Activated T-cell treated with anti-CD3 and anti-CD28 coated beads, Interleukin-2, amount 50 U/mL, for 4 hours (primary cell): ENCODE measurements around the gene EEF1G. TPM values are rescaled to one million over a fixed set of nuclear protein-coding genes. Genes with fewer than 3 reads are reported as not detected.
A peak's percentile ranks its signal among the peaks of the same experiment; 100 is the strongest.
"Not testable (repeated sequence)": the region's sequence is repeated elsewhere in the genome, so short reads cannot be mapped to it uniquely, and the experiment has no call there.

Experiments
- ATAC-seq, 2 donors: fragments of 200-7000 bp; cut with Tn5 transposase; one replicate each; pipeline ENCODE4 v1.10.0; 2021
- DNase-seq: peaks from one replicate; pipeline ENCODE4 v3.0.0-alpha.2; 2020
- H3K27me3 Mint-ChIP-seq: one replicate; pipeline ENCODE4 v1.8.0; 2021; ENCODE audit warnings: low read depth, mixed read lengths
- H3K36me3 Mint-ChIP-seq: one replicate; pipeline ENCODE4 v1.8.0; 2022; ENCODE audit warnings: mixed read lengths; ENCODE audit not compliant: insufficient read depth
- H3K4me1 Mint-ChIP-seq: one replicate; pipeline ENCODE4 v1.8.0; 2021; ENCODE audit warnings: low read depth, mixed read lengths
- H3K4me3 Mint-ChIP-seq: one replicate; pipeline ENCODE4 v1.8.0; 2021; ENCODE audit warnings: mild to moderate bottlenecking, moderate library complexity, mixed read lengths
- H3K9me3 Mint-ChIP-seq: one replicate; pipeline ENCODE4 v1.8.0; 2021; ENCODE audit warnings: mixed read lengths
- total RNA-seq, 3 donors: library from RNA; stranded (reverse); gene quantifications; one replicate each; pipeline ENCODE4 v1.2.1, GENCODE V29; 2021

The EEF1G gene
- total RNA-seq, 3 donors from 2014 or later, result 1,775 to 1,880 (median 1,879) TPM

DNA sequence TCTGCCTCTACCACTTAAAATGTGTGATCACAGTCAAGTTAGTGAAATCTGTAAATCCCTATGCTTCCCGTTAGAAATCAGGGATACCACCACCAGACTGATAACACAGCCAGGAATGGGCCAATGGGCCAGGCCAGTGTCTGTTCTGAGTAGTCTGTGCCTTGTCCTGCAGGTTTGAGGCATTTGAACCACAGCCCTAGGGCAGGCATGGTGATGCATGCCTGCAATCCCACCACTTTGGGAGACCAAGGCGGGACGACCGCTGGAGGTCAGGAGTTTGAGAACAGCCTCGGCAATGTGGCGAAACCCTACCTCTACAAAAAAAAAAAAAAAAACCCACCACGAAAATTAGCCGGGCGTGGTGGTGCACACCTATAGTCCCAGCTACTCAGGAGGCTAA, 15.0 kb downstream of the EEF1G start:
- H3K36me3 Mint-ChIP-seq, result peaks cover 35% of the 10 kb centered on the region

DNA sequence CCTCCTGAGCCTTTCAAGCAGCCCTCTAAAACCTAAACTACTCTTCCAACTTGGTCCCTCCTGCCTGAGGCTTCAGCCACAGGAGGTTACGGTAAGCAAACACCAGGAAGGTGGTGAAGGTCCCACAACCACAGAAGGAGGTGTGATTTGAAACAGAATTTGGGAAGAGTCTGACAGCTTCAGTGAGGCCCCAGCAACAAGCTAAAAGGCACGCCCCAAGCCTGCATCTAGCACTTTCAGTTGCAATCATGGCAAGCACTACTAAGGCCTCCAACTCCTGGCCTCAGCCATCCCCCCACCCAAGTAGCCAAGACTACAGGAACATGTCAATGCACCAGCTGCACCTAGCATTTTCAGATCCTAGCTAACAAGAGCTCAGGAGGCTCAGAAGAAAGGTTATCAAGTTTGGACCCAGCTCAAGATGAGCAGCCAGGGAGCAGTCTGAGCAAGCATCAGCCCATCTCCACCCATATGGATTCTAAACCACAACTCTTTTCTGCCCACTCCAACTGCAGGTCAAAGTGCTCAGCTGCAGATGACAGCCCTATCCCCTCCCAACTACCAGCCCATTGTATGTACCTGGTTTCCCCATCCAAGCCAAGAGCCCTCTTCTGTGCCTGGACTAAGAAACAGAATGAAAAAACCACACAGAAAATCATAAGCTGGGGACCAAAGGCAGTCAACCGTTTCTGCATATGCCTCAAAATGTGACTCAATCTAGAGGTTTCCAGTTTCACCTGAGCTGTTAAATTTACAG, 16.6 kb downstream of the EEF1G start:
- ATAC-seq, result peak; percentile 22 to 25
- no peaks in the 10 kb centered on the region for H3K27me3 Mint-ChIP-seq
- DNase-seq, result no peak
- H3K4me1 Mint-ChIP-seq, result peaks cover 94% of the 10 kb centered on the region
- H3K4me3 Mint-ChIP-seq, result peak overlapping the region; percentile 58
- no peaks in the 10 kb centered on the region for H3K9me3 Mint-ChIP-seq
- peaks cover 32% of the 10 kb centered on the region for H3K36me3 Mint-ChIP-seq

More for the DNA sequence above, 15.0 kb downstream of the EEF1G start:
- Mint-ChIP-seq H3K27me3 (no peaks in the 10 kb centered on the region), H3K4me3 (no peak overlapping the region), H3K4me1 (peaks cover 79% of the 10 kb centered on the region), H3K9me3 (no peaks in the 10 kb centered on the region)
- ATAC-seq (no peak), DNase-seq (no peak)

DNA sequence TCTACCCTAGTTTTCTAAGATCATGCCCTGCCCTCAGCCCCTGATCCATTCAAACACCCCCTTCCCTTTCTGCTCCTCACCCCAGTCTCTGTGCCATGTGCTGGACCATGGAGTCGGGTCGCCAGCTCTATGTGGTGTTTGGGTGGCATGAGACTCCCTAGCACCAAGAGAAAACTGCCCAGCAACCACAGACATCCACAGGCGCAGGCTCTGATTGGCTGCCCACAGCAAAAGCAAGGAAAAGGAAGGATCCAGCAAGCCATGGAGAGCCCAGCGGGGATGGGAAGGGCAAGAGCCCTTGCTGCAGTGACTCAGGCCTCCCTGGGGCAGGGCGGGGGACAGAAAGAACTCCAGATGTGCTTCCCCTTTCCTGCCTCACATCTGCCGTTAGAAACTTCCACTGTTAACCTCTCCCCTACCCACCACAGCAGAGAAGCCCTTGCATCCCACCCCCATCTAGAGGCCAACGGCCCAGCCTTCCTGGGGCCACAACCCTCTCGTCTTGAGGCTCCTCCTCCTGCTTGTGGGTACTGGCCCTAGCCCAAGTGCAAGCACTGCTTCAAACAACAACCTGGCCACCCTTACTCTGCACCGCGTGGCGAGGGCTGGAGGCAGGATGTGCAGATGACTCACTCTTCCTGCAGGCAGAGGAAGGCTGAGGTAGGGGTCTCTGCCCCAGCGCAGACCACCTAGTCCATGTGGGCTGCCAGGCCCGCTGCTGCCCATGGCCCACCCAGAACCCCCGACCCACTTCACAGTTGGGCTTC, 17.4 kb downstream of the EEF1G start:
- Mint-ChIP-seq H3K4me1 (peaks cover 98% of the 10 kb centered on the region), H3K27me3 (no peaks in the 10 kb centered on the region), H3K4me3 (peak overlapping the region; percentile 58), H3K36me3 (peaks cover 27% of the 10 kb centered on the region), H3K9me3 (no peaks in the 10 kb centered on the region)
- ATAC-seq (peak; percentile 42 to 44), DNase-seq (peak; percentile 58)

DNA sequence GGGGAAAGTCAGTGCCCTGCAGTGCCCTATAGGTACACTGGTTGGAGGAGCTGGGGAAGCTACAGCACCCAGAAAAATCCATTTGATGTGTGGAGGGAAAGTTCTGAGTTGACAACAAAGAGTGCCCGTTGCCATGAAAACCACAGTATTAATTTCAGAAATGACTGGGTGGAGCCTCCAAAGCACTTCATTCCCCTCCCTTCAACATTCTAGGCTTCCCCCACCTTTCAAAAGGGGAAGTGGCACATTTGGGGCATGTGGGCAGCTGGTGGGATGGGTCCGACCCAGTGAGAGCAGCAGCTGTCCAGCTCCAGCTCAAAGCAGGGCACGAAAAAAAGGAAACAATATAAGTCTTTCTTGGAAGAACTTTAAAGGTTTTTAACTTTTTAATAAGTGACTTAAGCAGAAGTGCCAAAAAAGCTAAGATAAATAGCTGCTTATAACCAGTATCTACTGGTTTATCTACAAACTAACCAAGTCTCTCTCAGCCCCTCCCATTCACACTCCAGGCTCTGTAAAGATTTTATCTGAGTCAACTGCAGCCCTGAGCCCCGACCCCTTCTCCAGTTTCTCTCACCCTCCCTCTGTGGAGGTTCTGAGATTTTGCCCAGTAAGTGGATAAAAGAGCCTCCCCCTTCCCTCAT, 18.1 kb downstream of the EEF1G start:
- no peak for DNase-seq
- Mint-ChIP-seq H3K27me3 (no peaks in the 10 kb centered on the region), H3K4me1 (peaks cover 98% of the 10 kb centered on the region), H3K36me3 (peaks cover 26% of the 10 kb centered on the region), H3K4me3 (peak overlapping the region; percentile 58), H3K9me3 (no peaks in the 10 kb centered on the region)
- ATAC-seq, result peak; percentile 15 to 33

DNA sequence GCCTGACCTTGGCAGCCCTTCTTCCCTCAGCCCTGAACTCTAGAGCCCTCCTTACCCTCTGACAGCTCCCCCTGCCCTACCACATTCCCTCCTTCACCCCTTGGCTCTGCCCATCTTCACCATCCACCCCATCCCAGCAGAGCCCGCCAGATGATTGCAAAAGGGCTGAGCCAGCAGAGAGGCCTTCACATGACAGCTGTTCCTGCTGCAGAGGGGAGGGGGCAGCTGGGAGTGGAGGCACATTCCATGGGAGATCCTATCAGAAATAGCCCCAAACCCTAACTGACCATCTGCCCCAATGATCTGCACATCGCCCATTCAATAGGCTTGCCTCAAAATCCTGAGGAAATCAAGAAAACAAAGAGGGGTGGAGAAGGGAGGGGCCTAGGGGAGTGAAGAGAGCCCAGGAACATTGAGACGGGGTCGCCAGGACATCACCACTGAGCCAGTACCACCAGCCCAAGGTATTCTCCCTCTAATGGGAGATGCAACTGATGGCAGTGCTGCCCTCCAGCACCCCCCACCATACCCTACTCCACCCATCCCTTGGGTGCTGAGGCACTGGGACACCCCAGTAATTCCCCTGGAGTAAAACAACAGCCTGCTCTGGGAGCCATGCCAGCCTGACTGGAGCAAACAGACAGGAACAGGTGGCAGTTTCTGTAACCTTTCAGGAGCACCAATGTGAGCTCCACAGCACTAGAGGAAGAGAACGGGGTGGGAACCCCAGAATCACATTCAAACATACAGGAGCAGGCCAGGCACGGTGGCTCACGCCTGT, 19.1 kb downstream of the EEF1G start:
- Mint-ChIP-seq H3K27me3 (no peaks in the 10 kb centered on the region), H3K4me3 (peak overlapping the region; percentile 33), H3K9me3 (no peaks in the 10 kb centered on the region), H3K4me1 (peaks cover 97% of the 10 kb centered on the region), H3K36me3 (peaks cover 18% of the 10 kb centered on the region)
- ATAC-seq, result no peak
- DNase-seq, result no peak

DNA sequence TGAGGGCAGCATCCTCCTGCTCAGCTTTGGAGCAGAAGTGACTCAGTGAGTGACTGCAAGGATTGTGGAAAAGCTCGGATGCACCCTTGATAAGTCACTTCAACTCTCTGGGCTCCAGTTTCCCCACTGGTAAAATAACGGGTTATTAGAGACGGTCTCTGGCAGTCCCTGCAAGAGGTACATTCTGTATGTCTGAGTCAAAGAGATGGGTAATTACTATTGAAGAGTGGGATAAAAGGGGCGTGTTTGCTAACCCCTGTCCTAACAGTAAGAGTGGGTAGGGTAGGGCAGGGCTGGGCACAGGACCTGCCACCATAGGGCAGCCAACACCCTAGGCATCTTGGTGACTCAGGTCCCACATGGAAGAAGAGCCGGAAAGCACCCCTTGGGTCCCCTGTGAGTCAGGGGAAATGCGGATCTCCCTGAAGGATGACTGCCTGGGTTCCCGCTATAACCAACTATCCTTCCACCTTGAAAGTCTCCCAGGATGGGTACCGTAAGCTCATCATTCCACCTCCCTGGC, 19.8 kb downstream of the EEF1G start:
- H3K4me1 Mint-ChIP-seq, result peaks cover 91% of the 10 kb centered on the region
- no peak for DNase-seq

DNA sequence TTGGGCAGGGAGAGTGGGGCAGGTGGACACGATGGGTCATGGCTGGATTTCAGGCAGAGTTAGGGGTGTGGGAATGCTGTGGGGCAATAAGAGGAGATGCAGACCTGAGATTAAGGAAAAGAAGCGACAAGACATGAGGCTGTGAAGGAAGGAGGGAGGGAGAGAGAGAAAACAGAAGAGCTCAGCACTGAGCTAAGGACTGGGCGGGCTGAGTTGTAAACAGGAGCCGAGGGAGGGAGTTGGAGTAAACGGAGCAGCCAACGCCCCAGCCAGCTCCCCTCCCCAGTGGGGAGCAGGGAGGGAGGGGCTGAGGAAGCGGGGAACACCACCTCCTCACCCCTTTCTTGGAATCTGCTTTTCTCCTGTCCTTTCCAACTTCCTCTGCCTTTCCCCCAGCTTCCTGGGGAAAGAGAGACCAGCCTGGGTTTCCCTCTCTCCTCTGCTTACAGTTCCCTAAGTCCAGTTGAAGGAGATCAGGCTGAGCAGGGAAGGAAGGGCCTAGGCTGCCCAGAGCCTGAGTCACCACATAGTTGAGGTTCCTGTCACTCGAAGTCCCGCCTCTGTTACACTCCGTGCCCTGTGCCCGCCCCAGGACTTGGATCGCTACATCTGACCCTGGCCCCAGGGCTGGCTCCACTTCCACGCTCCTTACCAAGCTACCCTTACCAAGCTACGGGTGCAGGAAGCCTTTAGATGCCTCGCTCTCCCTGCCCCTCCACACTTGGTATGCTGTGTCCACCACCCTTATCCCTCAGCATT, 20.4 kb downstream of the EEF1G start:
- Mint-ChIP-seq H3K4me3 (peak overlapping the region; percentile 58), H3K36me3 (peaks cover 8% of the 10 kb centered on the region), H3K4me1 (peaks cover 86% of the 10 kb centered on the region), H3K27me3 (no peaks in the 10 kb centered on the region), H3K9me3 (no peaks in the 10 kb centered on the region)
- peak; percentile 35 for DNase-seq
- peak in 1 of 2 donors; percentile 14 for ATAC-seq

More for the DNA sequence above, 19.8 kb downstream of the EEF1G start:
- Mint-ChIP-seq H3K4me3 (peak overlapping the region; percentile 58), H3K36me3 (peaks cover 12% of the 10 kb centered on the region), H3K9me3 (no peaks in the 10 kb centered on the region), H3K27me3 (no peaks in the 10 kb centered on the region)
- ATAC-seq, result no peak

DNA sequence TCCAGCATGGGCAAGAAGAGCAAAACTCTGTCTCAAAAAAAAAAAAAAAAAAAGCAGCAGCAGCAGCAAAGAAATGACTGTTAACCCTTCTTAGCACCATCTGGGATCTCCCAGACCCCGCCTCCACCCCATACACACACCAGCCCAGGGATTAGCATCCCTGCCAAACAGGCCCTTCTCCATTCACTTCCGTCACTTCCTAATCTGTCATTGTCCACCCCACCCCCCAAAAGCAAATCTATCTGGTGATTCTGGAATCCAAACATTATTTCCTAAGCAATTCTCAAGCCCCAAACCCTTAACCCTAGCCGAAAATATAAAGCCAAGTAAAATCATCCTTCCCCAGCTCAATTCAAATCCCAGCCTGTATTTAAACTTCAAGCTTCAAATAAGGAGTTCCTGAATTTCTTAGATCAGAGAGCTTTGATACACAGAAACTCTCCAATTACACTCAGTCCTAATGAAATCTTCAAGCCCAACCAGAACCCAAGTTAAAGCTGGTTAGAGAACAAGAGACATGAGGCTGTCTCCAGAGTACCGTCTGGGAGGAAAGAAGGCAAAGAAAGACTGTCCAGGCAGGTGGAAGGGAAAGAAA, 21.1 kb downstream of the EEF1G start:
- Mint-ChIP-seq H3K9me3 (no peaks in the 10 kb centered on the region), H3K4me3 (peak overlapping the region; percentile 61), H3K4me1 (peaks cover 87% of the 10 kb centered on the region), H3K36me3 (peaks cover 8% of the 10 kb centered on the region), H3K27me3 (no peaks in the 10 kb centered on the region)
- ATAC-seq (no peak), DNase-seq (no peak)

DNA sequence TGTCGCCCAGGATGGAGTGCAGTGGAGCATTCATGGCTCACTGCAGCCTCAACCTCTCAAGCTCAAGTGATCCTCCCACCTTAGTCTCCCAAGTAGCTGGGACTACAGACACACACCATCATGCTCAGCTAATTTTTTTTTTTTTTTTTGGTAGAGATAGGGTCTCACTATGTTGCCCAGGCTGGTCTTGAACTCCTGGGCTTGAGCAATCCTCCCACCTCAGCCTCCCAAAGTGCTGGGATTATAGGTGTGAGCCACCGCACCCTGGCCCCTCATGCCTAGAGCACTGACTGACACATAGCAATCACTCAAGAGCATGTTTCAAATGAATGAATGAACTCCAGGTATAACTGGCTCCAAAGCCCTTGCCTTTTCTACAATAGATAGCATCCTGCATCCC, 23.2 kb downstream of the EEF1G start:
- not testable (repeated sequence) for H3K9me3 Mint-ChIP-seq, DNase-seq, ATAC-seq, H3K27me3 Mint-ChIP-seq, H3K36me3 Mint-ChIP-seq, H3K4me3 Mint-ChIP-seq
- H3K4me1 Mint-ChIP-seq, result peaks cover 75% of the 10 kb centered on the region

DNA sequence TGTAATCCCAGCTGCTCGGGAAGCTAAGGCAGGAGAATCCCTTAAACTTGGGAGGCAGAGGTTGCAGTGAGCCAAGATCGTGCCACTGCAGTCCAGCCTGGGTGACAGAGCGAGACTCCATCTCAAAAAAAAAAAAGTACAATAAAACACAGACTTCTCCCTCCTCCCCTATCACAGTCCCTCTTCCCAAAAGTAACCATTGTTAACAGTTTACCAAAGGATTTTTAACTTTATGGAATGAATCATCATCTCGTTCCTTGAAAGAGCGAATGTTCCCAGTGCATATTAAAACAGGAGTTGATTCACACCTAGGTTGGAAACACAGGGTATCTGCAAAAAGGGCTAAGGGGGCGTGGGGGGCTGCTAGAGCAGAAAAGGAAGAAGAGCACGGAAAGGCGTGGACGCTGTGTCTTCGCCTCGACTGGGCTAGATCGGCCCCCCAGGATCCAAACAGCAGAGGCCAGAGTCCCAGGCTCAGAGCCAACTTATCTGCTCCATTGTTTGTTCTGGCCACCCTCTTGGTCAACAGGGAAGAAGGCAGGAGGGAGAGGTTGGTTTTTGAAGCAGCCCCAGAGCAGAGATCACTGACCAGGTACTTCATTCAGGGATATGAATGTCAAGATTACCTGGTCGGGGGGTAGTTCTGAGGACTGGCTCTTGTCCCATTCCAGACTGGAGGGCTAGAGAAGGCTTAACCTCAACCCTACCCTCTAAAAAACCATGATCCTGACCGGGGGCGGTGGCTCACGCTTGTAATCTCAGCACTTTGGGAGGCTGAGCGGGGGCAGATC, 25.0 kb downstream of the EEF1G start:
- no peak overlapping the region for H3K4me3 Mint-ChIP-seq
- no peaks in the 10 kb centered on the region for H3K9me3 Mint-ChIP-seq
- no peaks in the 10 kb centered on the region for H3K27me3 Mint-ChIP-seq
- peaks cover 73% of the 10 kb centered on the region for H3K4me1 Mint-ChIP-seq
- no peaks in the 10 kb centered on the region for H3K36me3 Mint-ChIP-seq
- no peak for DNase-seq
- no peak for ATAC-seq

DNA sequence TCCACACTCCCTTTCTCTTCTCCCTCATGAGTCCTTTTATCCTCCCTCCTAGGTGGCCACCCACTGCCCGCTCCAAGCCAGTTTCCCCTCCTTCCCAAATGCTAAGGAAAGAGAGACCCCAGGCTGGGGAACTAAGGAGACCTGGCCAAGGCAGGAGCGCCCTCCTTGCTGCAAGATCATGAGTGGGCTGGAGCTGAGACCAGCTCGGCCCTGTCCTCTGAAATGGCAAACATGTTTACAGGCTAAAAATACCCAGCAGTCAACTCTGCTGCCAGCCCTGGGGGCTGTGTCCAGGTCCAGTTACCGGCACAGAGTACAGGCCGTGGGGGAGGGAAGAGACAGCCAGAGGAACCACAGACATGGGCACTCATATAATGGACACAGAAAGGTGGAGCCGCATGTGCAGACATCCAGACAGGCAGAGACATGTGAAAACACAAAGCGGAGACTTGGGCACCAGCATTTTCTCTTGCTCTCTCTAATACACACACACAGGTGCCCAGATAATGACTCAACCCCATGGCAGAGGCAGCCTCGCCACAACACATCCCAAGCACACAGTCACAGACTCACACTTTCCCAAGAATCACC, 25.9 kb downstream of the EEF1G start:
- Mint-ChIP-seq H3K9me3 (no peaks in the 10 kb centered on the region), H3K27me3 (no peaks in the 10 kb centered on the region), H3K4me3 (peak overlapping the region; percentile 72), H3K4me1 (peaks cover 73% of the 10 kb centered on the region), H3K36me3 (no peaks in the 10 kb centered on the region)
- no peak for DNase-seq
- no peak for ATAC-seq

DNA sequence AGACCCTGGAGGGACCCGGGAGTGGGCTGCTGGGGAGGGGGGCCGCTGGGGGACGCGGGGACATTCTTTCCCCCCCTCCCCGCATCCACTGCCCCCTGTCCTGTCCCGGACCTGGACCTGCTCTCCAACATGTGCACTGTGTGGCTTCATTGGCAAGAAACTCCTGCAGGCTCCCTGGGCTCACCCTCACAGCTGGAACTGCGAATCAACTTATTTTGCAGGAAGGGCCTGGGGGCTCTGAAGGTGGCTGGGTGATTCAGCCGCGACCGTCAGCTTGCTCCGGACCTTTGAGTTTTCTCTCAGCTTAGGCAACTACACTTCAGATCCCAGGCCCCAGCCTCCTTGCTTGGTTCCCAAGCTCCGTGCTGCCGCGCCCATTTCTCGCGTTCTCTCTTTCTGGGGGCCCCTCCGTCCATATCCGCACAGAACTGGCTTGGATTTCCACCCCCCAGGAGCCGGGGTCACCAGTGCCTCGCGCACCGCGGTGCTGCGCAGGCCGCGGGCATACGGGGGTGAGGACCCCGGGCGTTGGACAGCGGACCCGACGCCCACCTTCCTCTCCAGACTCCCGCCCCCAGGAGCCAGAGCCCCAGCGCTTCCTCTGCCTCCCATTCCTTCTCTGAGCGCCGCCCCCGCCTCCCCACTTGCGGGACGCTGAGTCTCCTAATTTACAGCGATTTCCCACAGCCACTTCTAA, 26.6 kb downstream of the EEF1G start:
- no peaks in the 10 kb centered on the region for H3K9me3 Mint-ChIP-seq
- DNase-seq, result no peak

More for the DNA sequence above, 26.6 kb downstream of the EEF1G start:
- Mint-ChIP-seq H3K36me3 (no peaks in the 10 kb centered on the region), H3K4me1 (peaks cover 73% of the 10 kb centered on the region), H3K27me3 (no peaks in the 10 kb centered on the region), H3K4me3 (peak overlapping the region; percentile 72)
- ATAC-seq, result no peak
